Activated naive CD8-positive, alpha-beta T cell treated with anti-CD3 and anti-CD28 coated beads, Interleukin-2, amount 50 U/mL, for 24 hours (primary cell): ENCODE measurements around the gene TCTN1.
"Not testable (repeated sequence)": the region's sequence is repeated elsewhere in the genome, so short reads cannot be mapped to it uniquely, and the experiment has no call there.

Experiments used
- ATAC-seq: fragments of 150-1000 bp; cut with Tn5 transposase; one replicate; pipeline ENCODE4 v1.10.0; 2021
- DNase-seq: peaks from one replicate; pipeline ENCODE4 v3.0.0; 2021
- H3K27ac Mint-ChIP-seq: one replicate; pipeline ENCODE4 v1.8.0; 2021; ENCODE audit warnings: mild to moderate bottlenecking, mixed read lengths
- H3K27me3 Mint-ChIP-seq: one replicate; pipeline ENCODE4 v1.8.0; 2021; ENCODE audit warnings: mixed read lengths
- H3K36me3 Mint-ChIP-seq: one replicate; pipeline ENCODE4 v1.8.0; 2021; ENCODE audit warnings: low read depth, mixed read lengths
- H3K4me1 Mint-ChIP-seq: one replicate; pipeline ENCODE4 v1.8.0; 2021; ENCODE audit warnings: mixed read lengths
- H3K4me3 Mint-ChIP-seq: one replicate; pipeline ENCODE4 v1.8.0; 2021; ENCODE audit warnings: mild to moderate bottlenecking, moderate library complexity, mixed read lengths
- H3K9me3 Mint-ChIP-seq: one replicate; pipeline ENCODE4 v1.8.0; 2021; ENCODE audit warnings: mixed read lengths

Gene TCTN1

GRCh38 chr12:110640275-110641025, 26.5 kb downstream of the TCTN1 start:
- no peaks in the 10 kb centered on the region for H3K9me3 Mint-ChIP-seq
- peak overlapping the region; percentile 20 for H3K27ac Mint-ChIP-seq
- DNase-seq (no peak), ATAC-seq (no peak)
- peaks cover 4% of the 10 kb centered on the region for H3K36me3 Mint-ChIP-seq
- H3K27me3 Mint-ChIP-seq = no peaks in the 10 kb centered on the region
- H3K4me3 Mint-ChIP-seq = no peak overlapping the region
- peaks cover 84% of the 10 kb centered on the region for H3K4me1 Mint-ChIP-seq

GRCh38 chr12:110641521-110641920, 27.6 kb downstream of the TCTN1 start:
- no peak overlapping the region for H3K4me3 Mint-ChIP-seq
- no peak for DNase-seq

GRCh38 chr12:110647631-110648040, 33.7 kb downstream of the TCTN1 start:
- Mint-ChIP-seq H3K9me3 (no peaks in the 10 kb centered on the region), H3K36me3 (peaks cover 62% of the 10 kb centered on the region), H3K4me1 (peaks cover 55% of the 10 kb centered on the region), H3K27ac (peak overlapping the region; percentile 89), H3K4me3 (peak overlapping the region; percentile 43), H3K27me3 (no peaks in the 10 kb centered on the region)
- ATAC-seq (peak; percentile 95), DNase-seq (peak; percentile 56)

More at GRCh38 chr12:110641521-110641920, 27.6 kb downstream of the TCTN1 start:
- Mint-ChIP-seq H3K36me3 (peaks cover 10% of the 10 kb centered on the region), H3K27me3 (no peaks in the 10 kb centered on the region), H3K27ac (no peak overlapping the region), H3K4me1 (peaks cover 81% of the 10 kb centered on the region), H3K9me3 (no peaks in the 10 kb centered on the region)
- ATAC-seq = no peak

- H3K27ac Mint-ChIP-seq = no peak overlapping the region
- H3K9me3 Mint-ChIP-seq = no peaks in the 10 kb centered on the region
- H3K4me1 Mint-ChIP-seq = peaks cover 43% of the 10 kb centered on the region
- H3K36me3 Mint-ChIP-seq = peaks cover 70% of the 10 kb centered on the region
- no peaks in the 10 kb centered on the region for H3K27me3 Mint-ChIP-seq
- ATAC-seq (no peak), DNase-seq (no peak)
- H3K4me3 Mint-ChIP-seq = no peak overlapping the region
These were observed 35.5 kb downstream of the TCTN1 start for GRCh38 chr12:110649341-110649847.

GRCh38 chr12:110654238-110654637, 40.3 kb downstream of the TCTN1 start:
- H3K4me1 Mint-ChIP-seq = peaks cover 38% of the 10 kb centered on the region
- not testable (repeated sequence) for H3K27ac Mint-ChIP-seq

GRCh38 chr12:110656071-110656655, 42.2 kb downstream of the TCTN1 start:
- H3K4me3 Mint-ChIP-seq = no peak overlapping the region
- H3K27me3 Mint-ChIP-seq = no peaks in the 10 kb centered on the region
- H3K4me1 Mint-ChIP-seq = peaks cover 43% of the 10 kb centered on the region
- ATAC-seq (no peak), DNase-seq (no peak)
- no peaks in the 10 kb centered on the region for H3K9me3 Mint-ChIP-seq
- no peak overlapping the region for H3K27ac Mint-ChIP-seq
- H3K36me3 Mint-ChIP-seq = peaks cover 53% of the 10 kb centered on the region

More at GRCh38 chr12:110654238-110654637, 40.3 kb downstream of the TCTN1 start:
- peaks cover 59% of the 10 kb centered on the region for H3K36me3 Mint-ChIP-seq
- H3K27me3 Mint-ChIP-seq, H3K9me3 Mint-ChIP-seq, ATAC-seq, H3K4me3 Mint-ChIP-seq, DNase-seq: not testable (repeated sequence)

- H3K27ac Mint-ChIP-seq = no peak overlapping the region
- H3K4me3 Mint-ChIP-seq = no peak overlapping the region
- DNase-seq (no peak), ATAC-seq (no peak)
- H3K36me3 Mint-ChIP-seq = peaks cover 49% of the 10 kb centered on the region
- no peaks in the 10 kb centered on the region for H3K9me3 Mint-ChIP-seq
- peaks cover 58% of the 10 kb centered on the region for H3K4me1 Mint-ChIP-seq
- H3K27me3 Mint-ChIP-seq = no peaks in the 10 kb centered on the region
These were observed 43.8 kb downstream of the TCTN1 start for GRCh38 chr12:110657747-110658146.

GRCh38 chr12:110658242-110658641, 44.3 kb downstream of the TCTN1 start:
- H3K36me3 Mint-ChIP-seq = peaks cover 50% of the 10 kb centered on the region
- H3K27me3 Mint-ChIP-seq = no peaks in the 10 kb centered on the region
- DNase-seq = no peak
- no peak for ATAC-seq
- H3K4me1 Mint-ChIP-seq = peaks cover 60% of the 10 kb centered on the region
- no peaks in the 10 kb centered on the region for H3K9me3 Mint-ChIP-seq
- no peak overlapping the region for H3K27ac Mint-ChIP-seq
- peak overlapping the region; percentile 4 for H3K4me3 Mint-ChIP-seq

GRCh38 chr12:110658878-110659277, 44.9 kb downstream of the TCTN1 start:
- no peak for ATAC-seq
- no peak for DNase-seq
- Mint-ChIP-seq H3K36me3 (peaks cover 48% of the 10 kb centered on the region), H3K4me1 (peaks cover 60% of the 10 kb centered on the region), H3K4me3 (peak overlapping the region; percentile 91), H3K27me3 (no peaks in the 10 kb centered on the region), H3K27ac (no peak overlapping the region), H3K9me3 (no peaks in the 10 kb centered on the region)

- ATAC-seq = peak; percentile 97
- H3K4me3 Mint-ChIP-seq = peak overlapping the region; percentile 91
- peaks cover 54% of the 10 kb centered on the region for H3K4me1 Mint-ChIP-seq
- H3K27ac Mint-ChIP-seq = peak overlapping the region; percentile 98
- H3K9me3 Mint-ChIP-seq = peaks cover 12% of the 10 kb centered on the region
- H3K36me3 Mint-ChIP-seq = peaks cover 57% of the 10 kb centered on the region
- DNase-seq = peak; percentile 85
- H3K27me3 Mint-ChIP-seq = no peaks in the 10 kb centered on the region
These were observed 47.5 kb downstream of the TCTN1 start for GRCh38 chr12:110661337-110661972.

GRCh38 chr12:110666892-110667291, 53.0 kb downstream of the TCTN1 start:
- peaks cover 51% of the 10 kb centered on the region for H3K36me3 Mint-ChIP-seq
- ATAC-seq (no peak), DNase-seq (no peak)
- peaks cover 12% of the 10 kb centered on the region for H3K9me3 Mint-ChIP-seq
- H3K27ac Mint-ChIP-seq = peak overlapping the region; percentile 52
- no peak overlapping the region for H3K4me3 Mint-ChIP-seq
- H3K4me1 Mint-ChIP-seq = peaks cover 53% of the 10 kb centered on the region
- H3K27me3 Mint-ChIP-seq = no peaks in the 10 kb centered on the region

- peaks cover 52% of the 10 kb centered on the region for H3K4me1 Mint-ChIP-seq
- peaks cover 55% of the 10 kb centered on the region for H3K36me3 Mint-ChIP-seq
- DNase-seq (no peak), ATAC-seq (no peak)
- H3K27me3 Mint-ChIP-seq = no peaks in the 10 kb centered on the region
- H3K27ac Mint-ChIP-seq = peak overlapping the region; percentile 39
- peaks cover 12% of the 10 kb centered on the region for H3K9me3 Mint-ChIP-seq
- no peak overlapping the region for H3K4me3 Mint-ChIP-seq
These were observed 53.7 kb downstream of the TCTN1 start for GRCh38 chr12:110667671-110668070.

GRCh38 chr12:110668480-110669192, 54.7 kb downstream of the TCTN1 start:
- ATAC-seq = no peak
- H3K4me3 Mint-ChIP-seq = peak overlapping the region; percentile 39
- peaks cover 12% of the 10 kb centered on the region for H3K9me3 Mint-ChIP-seq
- peak overlapping the region; percentile 96 for H3K27ac Mint-ChIP-seq
- H3K4me1 Mint-ChIP-seq = peaks cover 56% of the 10 kb centered on the region
- H3K27me3 Mint-ChIP-seq = no peaks in the 10 kb centered on the region
- H3K36me3 Mint-ChIP-seq = peaks cover 56% of the 10 kb centered on the region
- DNase-seq = no peak

GRCh38 chr12:110669193-110669502, 55.2 kb downstream of the TCTN1 start:
- Mint-ChIP-seq H3K36me3 (peaks cover 55% of the 10 kb centered on the region), H3K4me3 (peak overlapping the region; percentile 52)
- no peak for ATAC-seq

More at GRCh38 chr12:110669193-110669502, 55.2 kb downstream of the TCTN1 start:
- Mint-ChIP-seq H3K4me1 (peaks cover 61% of the 10 kb centered on the region), H3K9me3 (peaks cover 9% of the 10 kb centered on the region), H3K27me3 (no peaks in the 10 kb centered on the region), H3K27ac (peak overlapping the region; percentile 96)
- no peak for DNase-seq
